Panc1 (cell line): Measurements from ENCODE around the gene FAM187B.

Experiments used
- CTCF ChIP-seq: fragments of 450-650 bp; IDR thresholded peaks from 2 replicates; pipeline ENCODE4 v1.5.1; 2017; ENCODE audit warnings: mild to moderate bottlenecking
- POLR2AphosphoS5 ChIP-seq: IDR thresholded peaks from 2 replicates; pipeline ENCODE4 v1.6.1; 2012; ENCODE audit warnings: mild to moderate bottlenecking, low read depth, low read length, moderate library complexity
- SIN3A ChIP-seq: IDR thresholded peaks from 2 replicates; pipeline ENCODE4 v1.6.1; 2012; ENCODE audit warnings: low read depth, mild to moderate bottlenecking, low read length, moderate library complexity, borderline replicate concordance; ENCODE audit not compliant: insufficient read depth
- TCF7L2 ChIP-seq: IDR thresholded peaks from 2 replicates; pipeline ENCODE4 v1.6.1; 2011; ENCODE audit warnings: mild to moderate bottlenecking, low read depth, low read length, inconsistent platforms
- TF ChIP-seq, protein P1 (sequence below), 2 experiments: IDR thresholded peaks; 2 replicates each; pipeline ENCODE4 v1.6.1; 2011 to 2012; ENCODE audit warnings: low read depth in 2 of 2, control low read depth in 1 of 2, low read length in 1 of 2, mild to moderate bottlenecking in 1 of 2, moderate library complexity in 1 of 2; ENCODE audit not compliant: insufficient read depth in 1 of 2

DNA sequence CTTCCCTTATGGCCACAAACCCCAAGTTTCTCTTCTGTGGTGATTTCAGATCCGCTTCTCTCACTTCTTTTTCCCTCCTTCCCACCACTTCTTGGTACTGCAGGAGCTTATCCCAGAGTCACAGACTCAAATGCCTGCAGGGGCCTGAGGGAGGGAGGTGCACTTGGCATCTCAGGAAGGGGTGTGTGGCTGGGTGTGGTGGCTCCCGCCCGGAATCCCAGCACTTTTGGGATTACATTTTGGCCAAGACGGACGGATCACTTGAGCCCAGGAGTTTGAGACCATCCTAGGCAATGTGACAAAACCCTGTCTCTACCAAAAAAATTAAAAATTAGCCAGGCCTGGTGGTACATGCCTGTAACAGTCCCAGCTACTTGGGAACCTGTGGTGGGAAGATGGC, 45.8 kb upstream of the FAM187B start:
- no peak for TF ChIP-seq TCF7L2
- TF ChIP-seq CTCF: no peak
- TF ChIP-seq, protein P1, sequence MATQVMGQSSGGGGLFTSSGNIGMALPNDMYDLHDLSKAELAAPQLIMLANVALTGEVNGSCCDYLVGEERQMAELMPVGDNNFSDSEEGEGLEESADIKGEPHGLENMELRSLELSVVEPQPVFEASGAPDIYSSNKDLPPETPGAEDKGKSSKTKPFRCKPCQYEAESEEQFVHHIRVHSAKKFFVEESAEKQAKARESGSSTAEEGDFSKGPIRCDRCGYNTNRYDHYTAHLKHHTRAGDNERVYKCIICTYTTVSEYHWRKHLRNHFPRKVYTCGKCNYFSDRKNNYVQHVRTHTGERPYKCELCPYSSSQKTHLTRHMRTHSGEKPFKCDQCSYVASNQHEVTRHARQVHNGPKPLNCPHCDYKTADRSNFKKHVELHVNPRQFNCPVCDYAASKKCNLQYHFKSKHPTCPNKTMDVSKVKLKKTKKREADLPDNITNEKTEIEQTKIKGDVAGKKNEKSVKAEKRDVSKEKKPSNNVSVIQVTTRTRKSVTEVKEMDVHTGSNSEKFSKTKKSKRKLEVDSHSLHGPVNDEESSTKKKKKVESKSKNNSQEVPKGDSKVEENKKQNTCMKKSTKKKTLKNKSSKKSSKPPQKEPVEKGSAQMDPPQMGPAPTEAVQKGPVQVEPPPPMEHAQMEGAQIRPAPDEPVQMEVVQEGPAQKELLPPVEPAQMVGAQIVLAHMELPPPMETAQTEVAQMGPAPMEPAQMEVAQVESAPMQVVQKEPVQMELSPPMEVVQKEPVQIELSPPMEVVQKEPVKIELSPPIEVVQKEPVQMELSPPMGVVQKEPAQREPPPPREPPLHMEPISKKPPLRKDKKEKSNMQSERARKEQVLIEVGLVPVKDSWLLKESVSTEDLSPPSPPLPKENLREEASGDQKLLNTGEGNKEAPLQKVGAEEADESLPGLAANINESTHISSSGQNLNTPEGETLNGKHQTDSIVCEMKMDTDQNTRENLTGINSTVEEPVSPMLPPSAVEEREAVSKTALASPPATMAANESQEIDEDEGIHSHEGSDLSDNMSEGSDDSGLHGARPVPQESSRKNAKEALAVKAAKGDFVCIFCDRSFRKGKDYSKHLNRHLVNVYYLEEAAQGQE (IDR thresholded peaks at IDR 0.05; ENCODE audit: insufficient read depth in 1 of 2, low read depth in 2 of 2, low read length in 1 of 2): no peak
- no peak for TF ChIP-seq POLR2AphosphoS5
- no peak for TF ChIP-seq SIN3A
